H1 (cell line): ENCODE measurements around the gene DRC3. TPM values are rescaled to one million over a fixed set of nuclear protein-coding genes. Genes with fewer than 3 reads are reported as not detected.

Source experiments
- ASH2L ChIP-seq: fragments of 200-600, 300-600 bp; sonication (generic); IDR thresholded peaks from one replicate; pipeline ENCODE4 v1.7.1; 2017; ENCODE audit warnings: low read length
- BACH1 ChIP-seq: IDR thresholded peaks from 2 replicates; pipeline ENCODE4 v1.6.1; 2012; ENCODE audit warnings: low read length, improper control_type of control experiment
- BRCA1 ChIP-seq: IDR thresholded peaks from 2 replicates; pipeline ENCODE4 v1.6.1; 2012; ENCODE audit warnings: low read depth, low read length, improper control_type of control experiment
- CEBPB ChIP-seq: IDR thresholded peaks from 2 replicates; pipeline ENCODE4 v1.6.1; 2012; ENCODE audit warnings: low read depth, low read length
- FOSL1 ChIP-seq: IDR thresholded peaks from 2 replicates; pipeline ENCODE4 v1.6.1; 2011; ENCODE audit warnings: mild to moderate bottlenecking, low read depth, low read length, moderate library complexity; ENCODE audit not compliant: insufficient read depth
- HDAC2 ChIP-seq, 2 experiments: fragments of 300-600 bp in 1 of 2; sonication (generic) in 1 of 2; IDR thresholded peaks; 2 replicates each; pipeline ENCODE4 v1.6.1; 2011 to 2012; ENCODE audit warnings: low read depth in 2 of 2, low read length in 2 of 2, mild to moderate bottlenecking in 2 of 2, moderate library complexity in 2 of 2, borderline replicate concordance in 1 of 2, inconsistent platforms in 1 of 2
- SIRT6 ChIP-seq: IDR thresholded peaks from one replicate; pipeline ENCODE4 v1.7.1; 2012; ENCODE audit warnings: low read length, inconsistent platforms
- TBP ChIP-seq: IDR thresholded peaks from 2 replicates; pipeline ENCODE4 v1.6.1; 2011; ENCODE audit warnings: low read depth, low read length, improper control_type of control experiment
- TCF12 ChIP-seq: IDR thresholded peaks from 2 replicates; pipeline ENCODE4 v1.6.1; 2011; ENCODE audit warnings: low read depth, mild to moderate bottlenecking, low read length
- polyA plus RNA-seq, 7 experiments: library from polyadenylated mRNA; depleted of rRNA in 3 of 7; stranded (reverse) in 5 of 7; unstranded in 2 of 7; fragments of >200 nt in 5 of 7; fragments of 200-250 nt in 2 of 7; gene quantifications; 1 replicate in 5 of 7; 2 replicates in 1 of 7; 4 replicates in 1 of 7; pipeline versions ENCODE4 v1.2.1 to v1.2.3, GENCODE V29; 2011 to 2013; ENCODE audit warnings: missing spikeins in 2 of 7, mixed read lengths in 2 of 7
- total RNA-seq: library from RNA; stranded (reverse); fragmentation: NEBNext Ultra II Directional; extraction: Animal tissue kit (Norgen Biotek cat#: 25700); gene quantifications from 2 replicates; pipeline ENCODE4 v1.2.1, GENCODE V29; 2021
- TF ChIP-seq, protein P1 (sequence below): fragments of 300-600 bp; sonication (generic); IDR thresholded peaks from 2 replicates; pipeline ENCODE4 v1.7.1; 2012; ENCODE audit warnings: low read length, moderate library complexity, mild to moderate bottlenecking, inconsistent platforms; ENCODE audit not compliant: insufficient replicate concordance

DRC3 gene
- total and polyA plus RNA-seq, 2 of the 8 experiments (the other 6 are each of a cell fraction or from before 2014, with no cell fraction given), result 0.59 TPM; not detected in 1

DNA sequence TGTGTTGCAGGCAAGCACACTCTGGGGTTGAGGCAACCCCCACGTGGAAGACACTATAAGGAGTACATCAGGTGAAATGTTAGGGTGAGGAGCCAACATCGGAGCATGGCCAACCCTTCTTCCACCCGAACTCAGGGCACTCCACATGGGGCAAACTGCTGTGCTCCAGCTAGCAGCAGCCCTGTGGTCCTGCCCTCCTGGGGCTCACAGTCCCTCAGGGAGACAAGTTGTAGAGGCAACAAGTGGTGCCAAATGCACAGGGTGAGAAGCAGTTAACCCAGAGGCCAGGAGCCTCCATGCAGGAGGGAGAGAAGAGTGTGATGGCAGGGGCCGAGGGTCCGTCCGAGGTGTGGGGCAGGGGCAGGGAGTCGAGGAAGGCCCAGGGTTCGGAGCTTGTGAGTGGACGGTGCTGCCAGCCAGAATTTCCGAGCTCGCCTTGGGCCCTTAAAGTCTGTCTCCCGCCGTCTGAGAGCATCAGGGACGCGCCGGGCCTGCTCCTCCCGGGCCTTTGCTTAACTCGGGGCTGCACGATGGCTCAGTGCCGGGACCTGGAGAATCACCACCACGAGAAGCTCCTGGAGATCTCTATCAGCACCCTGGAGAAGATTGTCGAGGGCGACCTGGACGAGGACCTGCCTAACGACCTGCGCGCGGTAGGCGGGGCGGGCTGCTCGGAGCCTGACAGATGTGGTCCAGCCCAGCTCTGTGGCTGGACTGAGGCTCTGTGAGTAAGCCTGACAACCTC lies 34.0 kb downstream of the DRC3 start (continued):
- TF ChIP-seq, protein P1, sequence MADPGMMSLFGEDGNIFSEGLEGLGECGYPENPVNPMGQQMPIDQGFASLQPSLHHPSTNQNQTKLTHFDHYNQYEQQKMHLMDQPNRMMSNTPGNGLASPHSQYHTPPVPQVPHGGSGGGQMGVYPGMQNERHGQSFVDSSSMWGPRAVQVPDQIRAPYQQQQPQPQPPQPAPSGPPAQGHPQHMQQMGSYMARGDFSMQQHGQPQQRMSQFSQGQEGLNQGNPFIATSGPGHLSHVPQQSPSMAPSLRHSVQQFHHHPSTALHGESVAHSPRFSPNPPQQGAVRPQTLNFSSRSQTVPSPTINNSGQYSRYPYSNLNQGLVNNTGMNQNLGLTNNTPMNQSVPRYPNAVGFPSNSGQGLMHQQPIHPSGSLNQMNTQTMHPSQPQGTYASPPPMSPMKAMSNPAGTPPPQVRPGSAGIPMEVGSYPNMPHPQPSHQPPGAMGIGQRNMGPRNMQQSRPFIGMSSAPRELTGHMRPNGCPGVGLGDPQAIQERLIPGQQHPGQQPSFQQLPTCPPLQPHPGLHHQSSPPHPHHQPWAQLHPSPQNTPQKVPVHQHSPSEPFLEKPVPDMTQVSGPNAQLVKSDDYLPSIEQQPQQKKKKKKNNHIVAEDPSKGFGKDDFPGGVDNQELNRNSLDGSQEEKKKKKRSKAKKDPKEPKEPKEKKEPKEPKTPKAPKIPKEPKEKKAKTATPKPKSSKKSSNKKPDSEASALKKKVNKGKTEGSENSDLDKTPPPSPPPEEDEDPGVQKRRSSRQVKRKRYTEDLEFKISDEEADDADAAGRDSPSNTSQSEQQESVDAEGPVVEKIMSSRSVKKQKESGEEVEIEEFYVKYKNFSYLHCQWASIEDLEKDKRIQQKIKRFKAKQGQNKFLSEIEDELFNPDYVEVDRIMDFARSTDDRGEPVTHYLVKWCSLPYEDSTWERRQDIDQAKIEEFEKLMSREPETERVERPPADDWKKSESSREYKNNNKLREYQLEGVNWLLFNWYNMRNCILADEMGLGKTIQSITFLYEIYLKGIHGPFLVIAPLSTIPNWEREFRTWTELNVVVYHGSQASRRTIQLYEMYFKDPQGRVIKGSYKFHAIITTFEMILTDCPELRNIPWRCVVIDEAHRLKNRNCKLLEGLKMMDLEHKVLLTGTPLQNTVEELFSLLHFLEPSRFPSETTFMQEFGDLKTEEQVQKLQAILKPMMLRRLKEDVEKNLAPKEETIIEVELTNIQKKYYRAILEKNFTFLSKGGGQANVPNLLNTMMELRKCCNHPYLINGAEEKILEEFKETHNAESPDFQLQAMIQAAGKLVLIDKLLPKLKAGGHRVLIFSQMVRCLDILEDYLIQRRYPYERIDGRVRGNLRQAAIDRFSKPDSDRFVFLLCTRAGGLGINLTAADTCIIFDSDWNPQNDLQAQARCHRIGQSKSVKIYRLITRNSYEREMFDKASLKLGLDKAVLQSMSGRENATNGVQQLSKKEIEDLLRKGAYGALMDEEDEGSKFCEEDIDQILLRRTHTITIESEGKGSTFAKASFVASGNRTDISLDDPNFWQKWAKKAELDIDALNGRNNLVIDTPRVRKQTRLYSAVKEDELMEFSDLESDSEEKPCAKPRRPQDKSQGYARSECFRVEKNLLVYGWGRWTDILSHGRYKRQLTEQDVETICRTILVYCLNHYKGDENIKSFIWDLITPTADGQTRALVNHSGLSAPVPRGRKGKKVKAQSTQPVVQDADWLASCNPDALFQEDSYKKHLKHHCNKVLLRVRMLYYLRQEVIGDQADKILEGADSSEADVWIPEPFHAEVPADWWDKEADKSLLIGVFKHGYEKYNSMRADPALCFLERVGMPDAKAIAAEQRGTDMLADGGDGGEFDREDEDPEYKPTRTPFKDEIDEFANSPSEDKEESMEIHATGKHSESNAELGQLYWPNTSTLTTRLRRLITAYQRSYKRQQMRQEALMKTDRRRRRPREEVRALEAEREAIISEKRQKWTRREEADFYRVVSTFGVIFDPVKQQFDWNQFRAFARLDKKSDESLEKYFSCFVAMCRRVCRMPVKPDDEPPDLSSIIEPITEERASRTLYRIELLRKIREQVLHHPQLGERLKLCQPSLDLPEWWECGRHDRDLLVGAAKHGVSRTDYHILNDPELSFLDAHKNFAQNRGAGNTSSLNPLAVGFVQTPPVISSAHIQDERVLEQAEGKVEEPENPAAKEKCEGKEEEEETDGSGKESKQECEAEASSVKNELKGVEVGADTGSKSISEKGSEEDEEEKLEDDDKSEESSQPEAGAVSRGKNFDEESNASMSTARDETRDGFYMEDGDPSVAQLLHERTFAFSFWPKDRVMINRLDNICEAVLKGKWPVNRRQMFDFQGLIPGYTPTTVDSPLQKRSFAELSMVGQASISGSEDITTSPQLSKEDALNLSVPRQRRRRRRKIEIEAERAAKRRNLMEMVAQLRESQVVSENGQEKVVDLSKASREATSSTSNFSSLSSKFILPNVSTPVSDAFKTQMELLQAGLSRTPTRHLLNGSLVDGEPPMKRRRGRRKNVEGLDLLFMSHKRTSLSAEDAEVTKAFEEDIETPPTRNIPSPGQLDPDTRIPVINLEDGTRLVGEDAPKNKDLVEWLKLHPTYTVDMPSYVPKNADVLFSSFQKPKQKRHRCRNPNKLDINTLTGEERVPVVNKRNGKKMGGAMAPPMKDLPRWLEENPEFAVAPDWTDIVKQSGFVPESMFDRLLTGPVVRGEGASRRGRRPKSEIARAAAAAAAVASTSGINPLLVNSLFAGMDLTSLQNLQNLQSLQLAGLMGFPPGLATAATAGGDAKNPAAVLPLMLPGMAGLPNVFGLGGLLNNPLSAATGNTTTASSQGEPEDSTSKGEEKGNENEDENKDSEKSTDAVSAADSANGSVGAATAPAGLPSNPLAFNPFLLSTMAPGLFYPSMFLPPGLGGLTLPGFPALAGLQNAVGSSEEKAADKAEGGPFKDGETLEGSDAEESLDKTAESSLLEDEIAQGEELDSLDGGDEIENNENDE, result no peak
- no peak for TF ChIP-seq TCF12
- TF ChIP-seq TBP, result no peak
- no peak for TF ChIP-seq FOSL1
- TF ChIP-seq BRCA1, result no peak
- no peak for TF ChIP-seq BACH1
- TF ChIP-seq CEBPB, result no peak
- TF ChIP-seq HDAC2 (IDR thresholded peaks at IDR 0.05; ENCODE audit: borderline replicate concordance in 1 of 2, low read depth in 2 of 2, low read length in 2 of 2), result no peak
- no peak for TF ChIP-seq SIRT6
- no peak for TF ChIP-seq ASH2L
